H9 (cell line): ENCODE results near the gene BPIFB3. TPM values are rescaled to one million over a fixed set of nuclear protein-coding genes. Genes with fewer than 3 reads are reported as not detected.

Experiments used
- DNase-seq: peaks from one replicate; pipeline ENCODE4 v3.0.0-alpha.2; 2017
- H2AFZ ChIP-seq: one replicate; pipeline ENCODE4 v1.6.1; 2013; ENCODE audit warnings: mild to moderate bottlenecking, low read length, control low read depth, moderate library complexity
- H2AK5ac ChIP-seq: 2 replicates; pipeline ENCODE4 v1.6.1; 2013; ENCODE audit warnings: low read length, control low read depth, mixed read lengths; ENCODE audit not compliant: insufficient read length
- H2BK120ac ChIP-seq: one replicate; pipeline ENCODE4 v1.6.1; 2013; ENCODE audit warnings: low read depth, mild to moderate bottlenecking, low read length, control low read depth, inconsistent platforms; ENCODE audit not compliant: poor library complexity, severe bottlenecking
- H2BK12ac ChIP-seq: 2 replicates; pipeline ENCODE4 v1.6.1; 2013; ENCODE audit warnings: low read length, control low read depth, mixed read lengths, low read depth; ENCODE audit not compliant: insufficient read length
- H2BK15ac ChIP-seq: 2 replicates; pipeline ENCODE4 v1.6.1; 2013; ENCODE audit warnings: low read depth, low read length, control low read depth
- H2BK20ac ChIP-seq: one replicate; pipeline ENCODE4 v1.6.1; 2013; ENCODE audit warnings: low read depth, mild to moderate bottlenecking, low read length, control low read depth, inconsistent platforms; ENCODE audit not compliant: poor library complexity, severe bottlenecking
- H2BK5ac ChIP-seq: 2 replicates; pipeline ENCODE4 v1.6.1; 2013; ENCODE audit warnings: low read length, control low read depth, mixed read lengths; ENCODE audit not compliant: insufficient read length
- H3K14ac ChIP-seq: 2 replicates; pipeline ENCODE4 v1.6.1; 2013; ENCODE audit warnings: low read length, control low read depth; ENCODE audit not compliant: insufficient read depth
- H3K18ac ChIP-seq: 2 replicates; pipeline ENCODE4 v1.6.1; 2013; ENCODE audit warnings: low read depth, mild to moderate bottlenecking, mixed read lengths, low read length, control low read depth; ENCODE audit not compliant: insufficient read length
- H3K23ac ChIP-seq: 2 replicates; pipeline ENCODE4 v1.6.1; 2013; ENCODE audit warnings: low read length, control low read depth, mixed read lengths, low read depth; ENCODE audit not compliant: insufficient read length
- H3K23me2 ChIP-seq: 2 replicates; pipeline ENCODE4 v1.6.1; 2013; ENCODE audit warnings: low read depth, mild to moderate bottlenecking, mixed read lengths, low read length, control low read depth; ENCODE audit not compliant: insufficient read length, poor library complexity, severe bottlenecking
- H3K27ac ChIP-seq: 2 replicates; pipeline ENCODE4 v1.5.1; 2013; ENCODE audit warnings: low read length, control low read depth, mixed read lengths, low read depth; ENCODE audit not compliant: insufficient read length
- H3K27me3 ChIP-seq: 2 replicates; pipeline ENCODE4 v1.6.1; 2013; ENCODE audit warnings: low read length, control low read depth, inconsistent platforms; ENCODE audit not compliant: insufficient read depth
- H3K4ac ChIP-seq: 2 replicates; pipeline ENCODE4 v1.6.1; 2013; ENCODE audit warnings: low read depth, mild to moderate bottlenecking, control low read depth, inconsistent platforms, low read length, moderate library complexity
- H3K4me1 ChIP-seq: 2 replicates; pipeline ENCODE4 v1.6.1; 2013; ENCODE audit warnings: low read length, control low read depth, inconsistent platforms; ENCODE audit not compliant: insufficient read depth
- H3K4me2 ChIP-seq: 2 replicates; pipeline ENCODE4 v1.6.1; 2013; ENCODE audit warnings: low read length, control low read depth, mixed read lengths; ENCODE audit not compliant: insufficient read length, insufficient read depth
- H3K56ac ChIP-seq: 2 replicates; pipeline ENCODE4 v1.6.1; 2013; ENCODE audit warnings: low read depth, mild to moderate bottlenecking, mixed read lengths, low read length, control low read depth; ENCODE audit not compliant: insufficient read length
- H3K79me1 ChIP-seq: 2 replicates; pipeline ENCODE4 v1.6.1; 2013; ENCODE audit warnings: low read depth, mild to moderate bottlenecking, moderate library complexity, low read length, control low read depth, inconsistent platforms; ENCODE audit not compliant: insufficient read depth, poor library complexity, severe bottlenecking
- H3K79me2 ChIP-seq: 2 replicates; pipeline ENCODE4 v1.6.1; 2013; ENCODE audit warnings: low read length, control low read depth, inconsistent platforms; ENCODE audit not compliant: insufficient read depth
- H3K9ac ChIP-seq: 2 replicates; pipeline ENCODE4 v1.6.1; 2013; ENCODE audit warnings: low read length, control low read depth, mixed read lengths; ENCODE audit not compliant: insufficient read length; ENCODE audit errors: extremely low read depth
- H3K9me3 ChIP-seq: one replicate; pipeline ENCODE4 v1.6.1; 2013; ENCODE audit warnings: low read depth, low read length, inconsistent platforms; ENCODE audit not compliant: control insufficient read depth
- H3T11ph ChIP-seq: one replicate; pipeline ENCODE4 v1.6.1; 2013; ENCODE audit warnings: mild to moderate bottlenecking, low read length, control low read depth, inconsistent platforms
- H4K20me1 ChIP-seq: one replicate; pipeline ENCODE4 v1.6.1; 2013; ENCODE audit not compliant: control insufficient read depth, insufficient read length, insufficient read depth
- H4K5ac ChIP-seq: 2 replicates; pipeline ENCODE4 v1.6.1; 2013; ENCODE audit warnings: low read depth, mild to moderate bottlenecking, mixed read lengths, low read length, control low read depth; ENCODE audit not compliant: insufficient read length
- H4K8ac ChIP-seq: replicated peaks from 2 replicates; pipeline ENCODE4 v1.6.1; 2013; ENCODE audit warnings: low read length, control low read depth, mixed read lengths, low read depth; ENCODE audit not compliant: insufficient read length
- H4K91ac ChIP-seq: 2 replicates; pipeline ENCODE4 v1.6.1; 2013; ENCODE audit warnings: low read depth, mild to moderate bottlenecking, moderate library complexity, mixed read lengths, low read length, control low read depth; ENCODE audit not compliant: insufficient read length
- H3K27ac Mint-ChIP-seq, 3 experiments: 2 replicates in 2 of 3; 3 replicates in 1 of 3; pipeline ENCODE4 v1.8.0; 2020 to 2021; ENCODE audit warnings: mixed read lengths in 3 of 3, mild to moderate bottlenecking in 1 of 3, moderate library complexity in 1 of 3
- H3K27me3 Mint-ChIP-seq: 2 replicates; pipeline ENCODE4 v1.8.0; 2021; ENCODE audit warnings: low read depth, mild to moderate bottlenecking, moderate library complexity, mixed read lengths
- H3K36me3 Mint-ChIP-seq, 3 experiments: 2 replicates in 2 of 3; 3 replicates in 1 of 3; pipeline ENCODE4 v1.8.0; 2020 to 2021; ENCODE audit warnings: low read depth in 3 of 3, mixed read lengths in 3 of 3; ENCODE audit not compliant: insufficient read depth in 1 of 3
- H3K4me1 Mint-ChIP-seq, 2 experiments: 2 replicates each; pipeline ENCODE4 v1.8.0; 2020; ENCODE audit warnings: mixed read lengths in 2 of 2
- H3K4me3 Mint-ChIP-seq, 2 experiments: 2 replicates in 1 of 2; 3 replicates in 1 of 2; pipeline ENCODE4 v1.8.0; 2020 to 2021; ENCODE audit warnings: mild to moderate bottlenecking in 2 of 2, mixed read lengths in 2 of 2, moderate library complexity in 1 of 2
- H3K9me3 Mint-ChIP-seq, 2 experiments: 2 replicates in 1 of 2; 3 replicates in 1 of 2; pipeline ENCODE4 v1.8.0; 2020; ENCODE audit warnings: mild to moderate bottlenecking in 2 of 2, mixed read lengths in 2 of 2, moderate library complexity in 1 of 2
- WGBS: extraction: QIAGEN DNeasy Blood & Tissue Kit; methylation state at CpG from one replicate; pipeline ENCODE4 v1.1.7; 2013; ENCODE audit warnings: missing lambda C conversion rate, low lambda C conversion rate, mixed read lengths; ENCODE audit not compliant: insufficient read length; ENCODE audit errors: extremely low coverage; 5-methylcytosine and 5-hydroxymethylcytosine counted together
- total RNA-seq: library from RNA; stranded (reverse); gene quantifications from 2 replicates; pipeline ENCODE4 v1.2.1, GENCODE V29; 2021
- TF ChIP-seq, protein P1 (sequence below): fragments of 200-600 bp; sonication (generic); conservative IDR thresholded peaks from 3 replicates; pipeline ENCODE4 v1.8.0; 2021; ENCODE audit warnings: antibody characterized with exemption, mild to moderate bottlenecking

BPIFB3 gene
- total RNA-seq, 1 experiment from 2014 or later: not detected

DNA sequence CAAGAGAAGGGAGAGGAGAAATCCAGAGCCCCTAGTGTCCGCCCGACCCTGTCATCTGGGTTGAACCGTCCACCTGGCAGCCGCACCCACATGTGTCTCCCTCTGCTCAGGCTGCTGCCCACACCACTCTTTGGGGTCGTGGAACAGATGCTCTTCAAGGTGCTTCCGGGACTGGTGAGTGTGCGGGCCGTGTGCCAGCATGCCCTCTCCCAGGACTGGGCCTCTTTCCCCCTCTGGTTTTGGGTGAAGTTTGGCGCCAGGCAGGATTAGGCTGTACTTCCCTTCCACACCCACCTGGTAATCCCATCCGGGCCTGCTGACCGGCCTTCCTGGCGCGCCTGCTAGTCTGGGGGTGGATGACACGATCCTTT lies 7.9 kb downstream of the BPIFB3 start:
- Histone ChIP-seq H2BK12ac (no peak overlapping the region), H4K5ac (no peak overlapping the region), H3K9ac (no peak overlapping the region), H3K23ac (no peak overlapping the region), H3K56ac (no peak overlapping the region), H2AFZ (no peak overlapping the region), H2AK5ac (no peak overlapping the region), H3K27ac (no peak overlapping the region), H2BK20ac (no peak overlapping the region), H4K8ac (no peak overlapping the region), H4K20me1 (no peaks in the 10 kb centered on the region), H3K79me2 (no peaks in the 10 kb centered on the region), H3T11ph (no peak overlapping the region), H3K4me1 (no peaks in the 10 kb centered on the region), H3K9me3 (no peaks in the 10 kb centered on the region), H2BK15ac (no peak overlapping the region), H3K4ac (no peak overlapping the region), H3K27me3 (no peaks in the 10 kb centered on the region), H4K91ac (no peak overlapping the region), H3K23me2 (no peaks in the 10 kb centered on the region), H3K79me1 (no peaks in the 10 kb centered on the region), H2BK120ac (no peak overlapping the region), H3K14ac (no peak overlapping the region), H3K18ac (no peak overlapping the region), H2BK5ac (no peak overlapping the region), H3K4me2 (no peak overlapping the region)
- Mint-ChIP-seq H3K27me3 (peaks cover 2% of the 10 kb centered on the region), H3K4me1 (no peaks in the 10 kb centered on the region), H3K9me3 (no peaks in the 10 kb centered on the region), H3K36me3 (no peaks in the 10 kb centered on the region), H3K27ac (no peak overlapping the region; a peak in 1 of 7 replicates), H3K4me3 (no peak overlapping the region)
- TF ChIP-seq, protein P1, sequence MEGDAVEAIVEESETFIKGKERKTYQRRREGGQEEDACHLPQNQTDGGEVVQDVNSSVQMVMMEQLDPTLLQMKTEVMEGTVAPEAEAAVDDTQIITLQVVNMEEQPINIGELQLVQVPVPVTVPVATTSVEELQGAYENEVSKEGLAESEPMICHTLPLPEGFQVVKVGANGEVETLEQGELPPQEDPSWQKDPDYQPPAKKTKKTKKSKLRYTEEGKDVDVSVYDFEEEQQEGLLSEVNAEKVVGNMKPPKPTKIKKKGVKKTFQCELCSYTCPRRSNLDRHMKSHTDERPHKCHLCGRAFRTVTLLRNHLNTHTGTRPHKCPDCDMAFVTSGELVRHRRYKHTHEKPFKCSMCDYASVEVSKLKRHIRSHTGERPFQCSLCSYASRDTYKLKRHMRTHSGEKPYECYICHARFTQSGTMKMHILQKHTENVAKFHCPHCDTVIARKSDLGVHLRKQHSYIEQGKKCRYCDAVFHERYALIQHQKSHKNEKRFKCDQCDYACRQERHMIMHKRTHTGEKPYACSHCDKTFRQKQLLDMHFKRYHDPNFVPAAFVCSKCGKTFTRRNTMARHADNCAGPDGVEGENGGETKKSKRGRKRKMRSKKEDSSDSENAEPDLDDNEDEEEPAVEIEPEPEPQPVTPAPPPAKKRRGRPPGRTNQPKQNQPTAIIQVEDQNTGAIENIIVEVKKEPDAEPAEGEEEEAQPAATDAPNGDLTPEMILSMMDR: no peak
- WGBS: no CpG with 5 or more reads among the region's 14 CpGs
- no peak for DNase-seq
